Head of caudate nucleus (tissue), 42 donors: ENCODE results near the gene C9orf78.
"Not testable (repeated sequence)": the region's sequence is repeated elsewhere in the genome, so short reads cannot be mapped to it uniquely, and the experiment has no call there.

Source experiments
- DNase-seq, 42 donors: peaks; one replicate each; pipeline versions ENCODE4 v3.0.0 to v3.0.0-alpha.2; 2020 to 2021; ENCODE audit warnings: mixed read lengths in 7 of 42
- intact Hi-C: fragments of 100-400 bp; cut with DNase I; formaldehyde crosslinking; loops from one replicate; pipeline ENCODE4 v1.15.0; 2022

The C9orf78 gene

DNA sequence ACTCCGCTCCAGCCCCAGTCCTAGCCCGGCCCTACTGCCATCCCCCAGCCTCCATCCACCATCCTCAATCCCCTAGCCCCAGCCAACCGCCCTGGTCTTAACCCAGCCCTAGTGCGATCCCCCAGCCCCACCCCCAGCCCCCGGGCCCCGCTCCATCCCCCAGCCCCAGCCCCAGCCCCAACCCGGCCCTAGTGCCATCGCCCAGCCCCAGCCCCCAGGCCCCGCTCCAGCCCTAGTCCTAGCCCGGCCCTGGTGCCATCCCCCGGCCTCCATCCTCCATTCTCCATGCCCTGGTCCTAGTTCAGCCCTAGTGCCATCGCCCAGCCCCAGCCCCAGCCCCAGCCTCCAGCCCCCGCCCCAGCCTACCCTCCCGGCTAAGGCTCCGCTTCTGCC lies 11.5 kb downstream of the C9orf78 start:
- intact Hi-C loops = no loop called here
- peak in 5 of 42 donors; percentile 11 to 49 (median 31) for DNase-seq

- DNase-seq = peak in 5 of 42 donors; percentile 4 to 33 (median 8)
- intact Hi-C loops = no loop called here
These were observed 12.1 kb downstream of the C9orf78 start for GRCh38 chr9:129822898-129823541.

GRCh38 chr9:129816501-129817435 lies 18.3 kb downstream of the C9orf78 start:
- no peak for DNase-seq
- intact Hi-C loops = no loop called here

DNA sequence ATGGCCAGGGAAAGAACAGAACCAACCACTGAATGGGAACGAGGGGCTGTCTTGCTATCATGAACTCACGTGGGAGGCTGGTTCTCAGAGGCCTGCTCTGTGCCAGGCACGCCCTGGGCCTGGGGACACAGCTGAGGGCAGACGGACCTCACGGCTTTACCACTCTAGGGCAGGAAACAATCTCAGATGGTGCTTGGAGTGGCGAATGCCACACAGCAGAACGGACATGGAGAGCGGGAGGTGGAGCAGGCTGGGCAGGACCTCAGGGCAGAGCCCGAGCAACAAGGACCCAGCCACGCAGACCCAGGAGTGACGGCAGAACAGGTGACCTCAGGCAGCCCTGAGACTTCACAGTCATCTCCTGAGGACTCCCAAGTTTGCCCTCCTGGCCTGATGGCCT lies 19.8 kb downstream of the C9orf78 start:
- intact Hi-C loops = no loop called here
- no peak for DNase-seq

DNA sequence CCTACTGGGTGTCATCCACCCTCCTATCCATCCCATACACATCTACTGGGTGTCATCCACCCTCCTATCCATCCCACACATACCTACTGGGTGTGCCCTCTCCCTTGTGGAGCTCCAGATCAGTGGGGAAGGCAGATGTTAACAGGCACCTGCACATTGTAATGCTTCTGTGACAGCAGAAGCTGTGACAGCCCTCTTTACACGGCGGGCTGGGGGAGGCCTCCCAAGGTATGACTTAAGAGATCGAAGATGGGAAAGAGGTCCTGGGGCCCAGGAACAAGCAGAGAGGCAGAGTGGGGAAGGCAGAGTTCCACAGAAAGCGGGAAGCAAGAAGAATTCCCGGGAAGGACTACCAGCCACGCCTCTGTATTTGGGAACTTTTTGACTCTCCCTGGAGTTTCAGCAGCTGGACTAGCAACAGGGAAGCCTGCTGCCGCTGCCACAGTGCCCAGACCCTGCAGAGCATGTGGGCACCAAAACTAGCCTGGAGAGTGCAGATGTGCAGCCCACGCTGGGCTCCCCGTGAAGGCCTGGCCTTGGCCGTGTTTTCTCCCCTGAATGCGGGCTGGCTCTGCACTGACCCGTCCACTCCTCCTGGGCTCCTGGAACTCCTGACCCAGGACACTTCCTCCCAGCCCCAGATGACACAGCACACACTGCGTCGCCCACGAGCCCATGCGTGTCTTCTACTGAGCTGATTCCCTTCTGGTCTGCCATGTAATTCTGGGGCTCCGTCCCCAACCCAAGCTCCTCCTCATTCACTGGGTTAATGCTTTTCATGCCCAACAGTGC lies 20.4 kb downstream of the C9orf78 start:
- intact Hi-C loops = no loop called here
- peak in 24 of 42 donors; percentile 21 to 74 (median 42) for DNase-seq

DNA sequence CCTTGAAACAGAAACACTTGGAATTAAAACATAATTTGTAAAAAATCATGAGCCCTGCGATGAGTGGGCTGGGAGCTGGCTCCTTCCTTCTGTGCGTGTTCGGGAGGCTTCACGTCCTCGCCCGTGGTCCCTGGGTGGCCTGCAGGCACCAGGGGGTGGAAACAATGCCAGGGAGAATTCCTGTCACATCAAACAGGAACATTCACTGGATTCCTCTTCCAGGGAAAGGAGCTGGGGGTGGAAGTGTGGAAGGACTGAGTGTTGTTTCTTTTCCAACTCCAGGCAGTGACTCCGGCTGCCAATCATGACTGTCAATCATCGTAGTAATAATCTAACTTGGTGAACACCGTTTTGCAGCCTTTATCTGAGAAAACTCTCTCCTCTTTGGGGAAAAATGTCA lies 21.4 kb downstream of the C9orf78 start:
- intact Hi-C loops = no loop called here
- peak in 3 of 42 donors; percentile 24 to 48 (median 43) for DNase-seq

- intact Hi-C loops = no loop called here
- no peak for DNase-seq
These were observed 22.7 kb downstream of the C9orf78 start for GRCh38 chr9:129812385-129812784.

DNA sequence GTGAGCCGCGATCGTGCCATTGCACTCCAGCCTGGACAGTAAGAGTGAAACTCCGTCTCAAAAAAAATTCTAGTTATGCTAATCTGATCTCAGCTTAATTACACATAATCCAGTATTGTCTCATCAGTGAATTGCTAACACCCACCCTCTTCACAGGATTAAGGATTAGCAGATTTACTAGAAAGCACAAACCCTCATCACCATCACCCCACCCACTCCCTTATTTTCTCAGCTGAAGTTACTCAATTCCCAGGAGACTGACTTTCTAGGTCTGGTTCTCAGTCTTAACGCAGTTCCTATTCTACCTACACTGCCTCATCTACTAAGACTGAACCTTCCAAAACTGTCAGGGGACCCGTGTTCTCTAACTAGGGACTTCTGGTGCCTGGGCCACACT lies 23.1 kb downstream of the C9orf78 start:
- DNase-seq = no peak
- intact Hi-C loops = no loop called here

DNA sequence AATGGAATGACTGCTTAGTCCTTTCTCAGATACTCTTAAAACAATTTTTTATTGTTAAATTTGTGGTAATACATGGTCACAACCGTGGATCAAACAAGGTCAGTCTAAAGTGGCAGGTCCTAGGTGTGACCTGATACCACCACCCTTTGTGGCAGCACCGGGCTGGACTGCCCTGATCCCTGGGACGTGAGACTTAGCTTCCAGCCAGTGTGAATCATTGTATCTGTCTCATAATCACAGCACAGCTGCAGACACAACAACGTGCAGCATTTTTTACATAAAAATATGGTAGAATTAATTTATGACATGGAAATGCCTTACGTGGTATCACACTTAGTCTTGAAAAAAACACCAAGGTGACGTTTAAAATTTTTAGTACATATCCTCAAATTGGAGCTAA lies 24.3 kb downstream of the C9orf78 start:
- no peak for DNase-seq
- intact Hi-C loops = no loop called here

DNA sequence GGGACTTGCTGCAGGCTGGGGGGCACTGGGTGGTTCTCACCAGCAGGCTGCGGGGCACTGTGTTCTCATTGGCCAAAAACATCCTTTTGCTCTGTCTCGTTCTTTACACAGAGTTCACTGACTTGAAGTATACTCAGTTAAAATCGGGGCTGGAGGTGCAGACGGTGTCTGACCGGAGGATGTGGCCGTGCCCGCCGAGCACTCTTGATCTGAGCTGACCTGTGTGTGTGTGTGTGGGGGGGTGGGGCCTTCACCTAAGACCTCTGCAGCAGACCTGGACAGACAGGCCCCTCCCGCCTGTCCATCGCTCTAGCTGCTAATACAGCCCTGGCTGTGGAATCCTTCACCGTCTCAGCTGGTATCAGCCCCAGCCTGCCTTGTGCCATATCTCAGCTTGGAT lies 25.0 kb downstream of the C9orf78 start:
- no peak for DNase-seq
- intact Hi-C loops = no loop called here

- intact Hi-C loops = no loop called here
- no peak for DNase-seq
These were observed 25.7 kb downstream of the C9orf78 start for GRCh38 chr9:129809346-129809745.

DNA sequence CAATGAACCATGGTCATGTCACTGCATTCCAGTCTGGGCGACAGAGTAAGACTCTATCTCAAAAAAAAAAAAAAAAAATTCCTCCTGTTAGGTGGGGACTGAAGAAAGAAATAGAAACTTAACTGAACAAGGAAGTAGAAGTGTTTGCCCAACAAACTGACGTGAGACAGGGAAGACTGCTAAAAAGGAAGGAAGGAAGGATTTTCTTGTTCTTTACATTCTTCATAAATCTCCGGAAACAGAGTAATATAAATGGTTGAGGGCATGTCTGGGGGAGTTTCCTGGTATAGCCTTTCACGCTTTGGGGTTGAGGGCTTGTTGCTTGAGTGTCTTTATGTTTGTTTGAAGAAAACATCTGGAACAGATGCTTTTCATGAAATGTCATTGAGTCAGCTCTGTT lies 29.0 kb downstream of the C9orf78 start:
- intact Hi-C loops = no loop called here

DNA sequence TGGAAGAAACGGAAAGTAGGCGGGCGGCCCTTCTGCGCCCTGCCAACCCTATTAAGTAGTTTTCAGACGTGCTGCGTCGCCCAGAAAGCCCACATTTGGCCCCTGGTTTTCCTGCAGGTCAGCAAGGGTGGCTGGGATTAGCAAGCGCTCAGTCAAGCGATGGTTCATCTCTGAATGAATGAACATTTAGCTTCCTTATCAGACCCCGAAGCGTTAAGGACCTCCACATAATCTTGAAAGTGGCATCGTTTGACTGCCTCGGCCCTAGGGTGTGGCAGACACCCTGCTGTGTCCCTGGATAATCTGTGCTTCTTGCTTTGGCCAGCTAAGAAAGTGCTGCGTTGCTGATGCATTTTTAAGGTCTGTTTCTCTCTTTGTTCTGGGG lies 31.4 kb downstream of the C9orf78 start:
- intact Hi-C loops = no loop called here
- DNase-seq = no peak

More for the DNA sequence above, 29.0 kb downstream of the C9orf78 start:
- no peak for DNase-seq

GRCh38 chr9:129802833-129803675 lies 32.0 kb downstream of the C9orf78 start, which contains the start of gene TOR1B:
Gene TOR1B, plus strand, starts transcription at chr9:129803184. Its CDS starts 29 bp downstream, at chr9:129803213.
- DNase-seq = peak; percentile 83 to 98 (median 95)
- intact Hi-C loops = no loop called here

DNA sequence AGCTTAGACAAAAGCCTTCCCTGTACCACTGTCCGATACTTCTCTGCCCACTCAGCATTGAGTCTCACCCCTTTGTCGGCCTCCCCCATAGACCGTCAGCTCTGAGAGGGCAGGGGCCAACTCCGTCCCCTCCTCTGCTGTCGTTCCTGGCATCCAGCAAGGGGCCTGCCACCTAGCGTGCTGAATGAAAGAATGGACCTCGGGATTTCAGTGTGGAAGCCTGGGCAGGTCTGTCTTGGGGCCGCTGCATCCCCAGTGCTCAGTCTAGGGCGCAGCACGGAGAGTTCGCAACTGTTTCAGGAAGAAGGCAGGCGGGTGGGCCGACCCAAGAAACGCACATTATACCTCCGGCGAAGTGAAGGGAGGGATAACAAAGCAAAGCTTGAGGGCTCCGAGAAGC lies 33.6 kb downstream of the C9orf78 start:
- intact Hi-C loops = no loop called here
- no peak for DNase-seq

DNA sequence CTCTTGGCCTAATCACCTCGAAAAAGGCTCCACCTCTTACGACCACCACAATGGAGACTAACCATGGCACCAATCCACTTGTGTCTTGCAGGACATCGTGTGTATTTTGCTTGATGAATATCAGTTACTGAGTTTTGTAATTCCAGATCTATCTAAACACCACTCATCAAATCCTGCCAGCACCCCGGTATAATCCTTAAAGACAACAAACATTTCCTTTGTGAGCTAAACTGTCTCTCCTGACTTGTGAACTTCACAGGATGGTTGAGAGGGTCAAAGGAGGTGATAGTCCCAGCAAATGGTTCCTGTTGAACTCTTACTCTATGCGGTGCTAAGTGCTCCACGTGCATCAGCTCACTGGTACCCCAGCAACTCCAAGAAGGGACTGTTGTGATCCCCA lies 36.1 kb downstream of the C9orf78 start:
- DNase-seq = no peak
- intact Hi-C loops = no loop called here

GRCh38 chr9:129796029-129796428 lies 39.0 kb downstream of the C9orf78 start:
- intact Hi-C loops, DNase-seq: not testable (repeated sequence)

DNA sequence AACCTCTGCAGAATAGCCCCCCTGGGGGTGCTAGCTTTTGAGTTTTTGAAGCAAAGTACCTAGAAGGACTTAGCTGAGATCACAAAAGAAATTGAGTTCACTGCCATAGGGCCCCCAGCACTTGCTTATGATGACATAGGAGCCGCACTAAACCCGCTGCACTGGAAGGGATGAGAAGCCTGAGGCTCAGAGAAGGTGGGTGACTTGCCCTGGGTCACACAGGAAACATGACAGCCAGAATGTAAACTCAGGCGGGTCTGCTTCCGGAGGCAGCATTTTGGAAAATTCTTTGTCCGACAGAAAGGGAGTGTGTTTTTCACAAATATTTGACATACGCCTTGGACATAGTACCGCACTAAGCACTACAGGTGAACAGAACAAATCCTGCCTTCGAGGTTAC lies 40.5 kb downstream of the C9orf78 start:
- DNase-seq = no peak
- intact Hi-C loops = no loop called here

- intact Hi-C loops = loop anchor here (10.0 kb wide), 2 partner anchors 142 to 652 kb away; partner anchors contain the start of gene ASB6
- DNase-seq = no peak
These were observed 48.6 kb downstream of the C9orf78 start for GRCh38 chr9:129786481-129786880.
